Spinal cord (tissue), 10 donors: Measurements from ENCODE around the gene FBXW12. TPM values are rescaled to one million over a fixed set of nuclear protein-coding genes. Genes with fewer than 3 reads are reported as not detected.

Experiments
- DNase-seq, 6 donors: peaks; one replicate each; pipeline versions ENCODE4 v3.0.0 to v3.0.0-alpha.2; 2013 to 2015; ENCODE audit warnings: low spot score in 6 of 6, low read depth in 4 of 6
- H3K27ac ChIP-seq: one replicate; pipeline ENCODE4 v1.5.1; 2013; ENCODE audit warnings: low read depth, low read length, control low read depth
- H3K27me3 ChIP-seq: one replicate; pipeline ENCODE4 v1.6.1; 2013; ENCODE audit warnings: low read length; ENCODE audit not compliant: control insufficient read depth, insufficient read depth
- H3K36me3 ChIP-seq: one replicate; pipeline ENCODE4 v1.6.1; 2013; ENCODE audit warnings: low read length; ENCODE audit not compliant: control insufficient read depth, insufficient read depth
- H3K4me1 ChIP-seq: one replicate; pipeline ENCODE4 v1.6.1; 2013; ENCODE audit warnings: low read length; ENCODE audit not compliant: control insufficient read depth, insufficient read depth
- H3K4me3 ChIP-seq: one replicate; pipeline ENCODE4 v1.5.1; 2013; ENCODE audit warnings: low read depth, low read length, control low read depth
- H3K9me3 ChIP-seq: one replicate; pipeline ENCODE4 v1.6.1; 2013; ENCODE audit warnings: low read length; ENCODE audit not compliant: control insufficient read depth, insufficient read depth
- WGBS: methylation state at CpG from one replicate; pipeline ENCODE4 v1.1.5; 2013; ENCODE audit warnings: missing lambda C conversion rate; ENCODE audit not compliant: insufficient coverage; 5-methylcytosine and 5-hydroxymethylcytosine counted together
- polyA plus RNA-seq, 2 donors: library from polyadenylated mRNA; unstranded; fragments of 120-200 nt; gene quantifications; one replicate each; pipeline ENCODE4 v1.2.1, GENCODE V29; 2013; ENCODE audit not compliant: insufficient read length in 2 of 2
- total RNA-seq, 2 donors: library from RNA; depleted of rRNA in 1 of 2; stranded (reverse); fragments of 120-200 nt in 1 of 2; fragments of >200 nt in 1 of 2; gene quantifications; one replicate each; pipeline versions ENCODE4 v1.2.3 to v1.2.4, GENCODE V29; 2013 to 2014
- donor health status: healthy.

FBXW12 gene
- total and polyA plus RNA-seq, 4 donors: 0.54 to 1.5 (median 0.80) TPM

DNA sequence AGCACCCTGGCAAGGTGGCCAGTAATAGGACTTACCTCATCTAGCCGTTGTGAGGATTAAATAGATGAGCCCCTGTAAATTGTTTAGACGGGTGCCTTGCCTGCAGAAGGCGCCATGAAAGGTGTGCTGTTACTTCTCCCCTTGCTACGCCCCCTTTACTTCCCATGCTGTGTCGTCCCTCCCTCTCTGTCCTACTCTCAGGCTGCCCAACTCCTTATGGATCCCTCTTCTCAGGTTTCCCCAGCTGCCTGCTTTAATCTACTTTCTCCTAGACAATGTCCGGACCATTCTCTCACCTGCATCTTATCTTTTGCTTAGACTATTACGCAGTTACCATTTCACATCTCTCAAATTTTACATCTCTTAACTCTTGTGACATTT, 1.7 kb upstream of the FBXW12 start:
- no peak for DNase-seq
- no peaks in the 10 kb centered on the region for H3K4me1 ChIP-seq
- H3K27me3 ChIP-seq: no peaks in the 10 kb centered on the region
- no peak overlapping the region for H3K4me3 ChIP-seq
- no peak overlapping the region for H3K27ac ChIP-seq
- WGBS: 69% methylated on average over 6 of the region's 7 CpGs
- H3K36me3 ChIP-seq: no peaks in the 10 kb centered on the region
- no peaks in the 10 kb centered on the region for H3K9me3 ChIP-seq

DNA sequence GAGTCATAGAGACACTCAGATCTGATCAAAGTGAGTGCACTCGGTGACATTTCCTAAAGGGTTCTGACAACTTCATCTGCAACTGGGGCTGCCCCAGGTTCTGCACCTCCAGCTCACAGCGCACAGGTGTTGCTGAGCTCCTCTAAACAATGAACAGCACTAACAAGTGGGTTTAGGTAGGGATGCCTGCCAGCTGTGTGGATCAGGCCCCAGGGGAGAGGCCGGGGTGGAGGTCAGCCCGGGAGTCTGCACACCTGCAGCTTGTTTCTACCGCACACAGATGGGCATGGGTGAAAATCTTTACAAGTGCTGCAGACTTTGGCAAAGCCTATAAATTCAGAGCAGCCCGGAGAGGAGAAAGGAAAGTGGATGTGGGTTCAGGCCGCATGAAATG, 355 bp downstream of the FBXW12 start:
- Histone ChIP-seq H3K4me1 (no peaks in the 10 kb centered on the region), H3K27me3 (no peaks in the 10 kb centered on the region), H3K27ac (no peak overlapping the region), H3K36me3 (no peaks in the 10 kb centered on the region), H3K9me3 (no peaks in the 10 kb centered on the region), H3K4me3 (no peak overlapping the region)
- WGBS: 72% methylated on average over 4 of the region's 7 CpGs
- no peak for DNase-seq

DNA sequence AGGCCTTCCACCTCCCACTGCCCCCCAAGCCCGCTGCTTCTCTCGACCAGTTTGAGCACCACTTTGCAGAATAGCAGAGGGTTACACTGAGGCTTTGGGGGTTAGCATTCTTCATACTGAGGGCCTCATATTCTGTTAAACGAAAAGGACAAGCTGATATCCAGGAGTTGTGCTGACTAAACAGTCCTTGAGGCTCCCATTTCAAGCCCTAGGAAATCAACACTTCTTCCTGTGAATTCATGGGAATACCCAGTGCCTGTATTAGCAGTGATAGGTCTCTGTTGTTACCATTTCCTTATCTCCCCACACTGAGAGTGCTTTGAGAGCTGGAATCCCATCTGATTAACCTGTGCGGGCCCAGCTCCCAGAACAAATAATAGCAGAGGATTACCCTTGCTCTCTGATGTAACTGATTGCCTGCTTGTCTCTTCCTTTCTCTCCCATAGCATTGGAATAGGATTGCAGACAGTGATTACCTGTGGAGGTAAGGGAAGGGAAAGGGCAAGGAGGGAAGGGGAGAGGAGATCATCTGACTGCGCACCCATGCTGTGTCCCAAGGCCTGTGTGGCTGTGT, 930 bp downstream of the FBXW12 start:
- no peaks in the 10 kb centered on the region for H3K4me1 ChIP-seq
- 75% methylated on average over 4 of the region's 5 CpGs for WGBS
- H3K9me3 ChIP-seq: no peaks in the 10 kb centered on the region
- H3K27ac ChIP-seq: no peak overlapping the region
- no peak overlapping the region for H3K4me3 ChIP-seq
- DNase-seq: no peak
- H3K36me3 ChIP-seq: no peaks in the 10 kb centered on the region
- no peaks in the 10 kb centered on the region for H3K27me3 ChIP-seq

DNA sequence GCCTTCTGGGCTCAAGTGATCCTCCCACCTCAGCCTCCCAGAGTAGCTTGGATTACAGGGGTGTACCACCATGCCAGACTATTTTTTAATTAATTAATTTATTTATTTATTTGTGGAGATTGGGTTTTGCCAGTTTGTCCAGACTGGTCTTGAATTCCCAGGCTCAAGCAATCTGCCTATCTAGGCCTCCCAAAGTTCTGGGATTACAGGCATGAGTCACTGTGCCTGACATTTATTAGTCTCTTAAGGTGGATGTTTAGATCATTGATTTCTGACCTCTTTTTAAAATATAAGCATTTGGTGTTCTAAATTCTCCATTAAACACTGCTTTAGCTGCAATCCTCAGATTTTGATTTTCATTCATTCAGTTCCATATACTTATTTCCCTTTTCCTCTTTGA, 15.6 kb downstream of the FBXW12 start:
- H3K36me3 ChIP-seq: no peaks in the 10 kb centered on the region
- no peaks in the 10 kb centered on the region for H3K4me1 ChIP-seq
- no peak overlapping the region for H3K27ac ChIP-seq
- no peaks in the 10 kb centered on the region for H3K27me3 ChIP-seq
- peaks cover 2% of the 10 kb centered on the region for H3K9me3 ChIP-seq
- no peak for DNase-seq
- H3K4me3 ChIP-seq: no peak overlapping the region

DNA sequence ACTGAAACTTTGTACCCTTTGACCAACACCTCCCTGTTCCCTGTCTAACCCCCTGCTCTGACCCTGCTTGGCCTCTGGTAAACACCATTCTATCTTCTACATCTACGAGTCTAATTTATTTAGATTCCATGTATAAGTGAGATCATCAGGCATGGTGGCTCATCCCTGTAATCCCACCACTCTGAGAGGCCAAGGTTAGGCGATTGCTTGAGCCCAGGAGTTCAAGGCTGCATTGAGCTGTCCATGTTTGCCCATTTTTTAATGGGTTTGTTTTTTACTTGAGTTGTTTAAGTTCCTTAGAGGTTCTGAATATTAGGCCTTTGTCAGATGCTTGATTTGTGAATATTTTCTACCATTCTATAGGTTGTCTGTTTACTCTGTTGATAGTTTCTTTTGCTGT, 16.9 kb downstream of the FBXW12 start:
- Histone ChIP-seq H3K27me3 (no peaks in the 10 kb centered on the region), H3K9me3 (peaks cover 2% of the 10 kb centered on the region), H3K4me3 (no peak overlapping the region), H3K36me3 (no peaks in the 10 kb centered on the region), H3K4me1 (no peaks in the 10 kb centered on the region), H3K27ac (no peak overlapping the region)
- 71% methylated on average over 1 of the region's 2 CpGs for WGBS
- no peak for DNase-seq

DNA sequence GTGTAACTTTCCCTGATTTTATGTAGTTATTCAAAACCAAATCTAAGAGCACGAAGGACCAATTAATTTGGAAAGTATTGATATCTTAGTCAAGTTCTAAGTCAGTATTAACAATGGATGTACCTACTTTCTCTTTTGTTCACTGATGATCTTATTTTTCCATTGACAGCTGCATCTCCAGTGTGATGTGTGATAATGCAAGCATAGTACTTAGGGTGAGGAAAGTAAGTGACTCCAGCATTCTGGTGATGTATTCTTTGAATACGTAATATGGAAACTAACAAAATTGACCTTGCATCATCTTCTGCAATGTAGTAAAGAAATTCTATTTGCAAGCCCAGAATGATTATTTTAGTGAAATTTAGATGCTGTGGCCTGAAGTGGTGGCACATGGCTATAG, 22.4 kb downstream of the FBXW12 start:
- DNase-seq: no peak
- no peaks in the 10 kb centered on the region for H3K9me3 ChIP-seq
- no peak overlapping the region for H3K4me3 ChIP-seq
- no CpG with 5 or more reads among the region's 2 CpGs for WGBS
- H3K36me3 ChIP-seq: no peaks in the 10 kb centered on the region
- peaks cover 5% of the 10 kb centered on the region for H3K4me1 ChIP-seq
- H3K27me3 ChIP-seq: no peaks in the 10 kb centered on the region
- H3K27ac ChIP-seq: no peak overlapping the region

DNA sequence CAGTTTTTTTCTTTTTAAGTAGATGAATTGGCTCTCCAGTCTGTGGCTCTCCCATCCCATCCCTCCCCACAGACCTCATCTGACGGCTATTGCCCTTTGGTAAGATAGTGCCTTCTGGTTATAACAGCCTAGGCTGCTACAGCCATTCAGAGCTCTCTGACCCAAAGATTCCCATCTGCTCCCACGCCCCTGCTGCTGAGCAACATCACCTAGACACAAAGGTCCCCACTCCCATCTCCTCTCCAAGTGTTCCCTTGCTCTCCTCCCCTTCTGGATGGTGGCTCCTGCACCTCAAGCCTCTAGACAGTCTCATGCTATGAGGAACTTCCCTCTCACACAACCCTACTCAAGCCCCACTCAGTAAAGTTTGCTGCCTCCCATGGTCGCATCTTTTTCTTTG, 23.7 kb downstream of the FBXW12 start:
- no peak overlapping the region for H3K4me3 ChIP-seq
- H3K4me1 ChIP-seq: peaks cover 5% of the 10 kb centered on the region
- H3K9me3 ChIP-seq: no peaks in the 10 kb centered on the region
- no peaks in the 10 kb centered on the region for H3K36me3 ChIP-seq
- WGBS: 64% methylated on average over 3 of the region's 3 CpGs
- no peaks in the 10 kb centered on the region for H3K27me3 ChIP-seq
- no peak for DNase-seq
- H3K27ac ChIP-seq: no peak overlapping the region

DNA sequence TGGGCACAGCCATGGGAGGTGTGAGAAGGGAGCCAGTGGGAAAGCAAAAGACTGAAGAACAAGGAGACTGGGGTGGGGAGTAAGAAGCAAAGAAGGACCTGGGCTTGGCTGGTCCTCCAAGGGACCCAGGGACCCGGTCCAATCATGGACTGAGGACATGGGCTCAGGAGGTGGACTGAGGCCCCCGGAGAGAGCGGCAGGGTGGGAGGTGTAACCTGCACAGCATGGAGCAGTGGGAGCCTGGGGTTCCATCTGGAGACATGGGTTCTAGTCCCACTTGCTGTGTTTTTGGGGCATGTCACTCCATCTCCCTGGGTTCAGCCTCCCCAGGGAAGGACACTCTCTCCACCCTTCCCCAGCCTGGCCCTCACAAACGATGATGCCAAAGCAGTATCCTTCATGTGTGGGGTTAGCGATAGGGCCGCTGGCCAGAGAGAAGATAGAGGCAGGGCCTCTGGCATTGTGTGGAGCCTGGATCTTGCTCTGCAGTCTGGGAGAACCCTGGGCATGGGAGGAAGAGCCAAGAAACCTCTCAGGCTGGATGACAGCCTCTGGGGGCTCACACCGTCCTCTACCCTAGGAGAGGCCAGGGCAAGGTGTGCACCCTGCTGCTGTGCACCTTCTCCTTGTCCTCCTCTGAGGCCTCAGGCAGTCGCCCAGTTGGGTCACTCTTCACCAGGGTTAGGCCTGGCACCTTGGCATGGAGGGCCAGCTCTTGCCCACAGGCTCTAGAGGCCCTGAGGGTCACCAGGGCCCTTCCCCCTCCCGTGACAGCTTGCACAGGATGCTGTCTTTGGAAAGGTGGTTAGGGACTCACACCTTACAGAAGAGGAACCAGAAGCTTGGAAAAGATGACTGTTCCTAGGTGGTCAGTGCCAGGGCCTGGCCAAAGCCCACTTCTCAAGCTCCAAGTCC, 26.0 kb downstream of the FBXW12 start:
- Histone ChIP-seq H3K27me3 (no peaks in the 10 kb centered on the region), H3K27ac (no peak overlapping the region), H3K9me3 (no peaks in the 10 kb centered on the region), H3K4me1 (peaks cover 5% of the 10 kb centered on the region), H3K4me3 (no peak overlapping the region), H3K36me3 (peaks cover 14% of the 10 kb centered on the region)
- DNase-seq: no peak
- 75% methylated on average over 8 of the region's 9 CpGs for WGBS

DNA sequence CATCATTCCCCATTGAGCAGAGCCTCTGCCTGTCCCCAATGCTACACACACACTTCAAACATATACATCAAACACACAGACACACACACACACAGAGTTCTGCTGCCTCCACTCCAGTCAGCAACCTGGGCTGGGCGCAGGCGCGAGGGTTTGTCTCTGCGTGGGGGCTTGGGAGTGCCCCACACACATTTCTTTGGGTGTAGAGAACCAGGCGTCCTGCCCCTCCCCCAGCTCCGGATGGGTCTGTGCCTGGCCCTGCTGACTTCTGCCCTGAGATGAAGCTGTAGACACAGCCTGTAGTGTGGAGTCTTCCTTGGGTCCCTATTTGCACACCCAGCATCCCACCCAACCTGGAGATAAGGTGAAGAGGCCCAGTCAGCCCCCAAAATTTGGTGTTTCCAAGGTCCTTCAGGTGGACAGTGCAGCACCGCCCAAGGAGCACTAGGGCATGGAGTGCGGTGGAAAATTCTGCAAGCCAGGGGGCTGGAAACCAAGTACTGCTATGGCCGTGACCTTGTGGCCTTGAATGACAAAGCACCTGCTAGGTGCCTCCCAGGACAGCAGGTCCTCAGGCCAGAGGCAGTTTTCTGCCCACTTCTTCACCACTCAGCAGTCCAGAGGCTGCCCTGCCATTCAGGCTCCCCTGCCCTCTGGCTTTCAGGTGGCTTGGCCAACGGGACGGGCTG, 26.8 kb downstream of the FBXW12 start:
- Histone ChIP-seq H3K27me3 (no peaks in the 10 kb centered on the region), H3K9me3 (no peaks in the 10 kb centered on the region), H3K4me3 (no peak overlapping the region), H3K4me1 (peaks cover 5% of the 10 kb centered on the region), H3K27ac (no peak overlapping the region), H3K36me3 (peaks cover 22% of the 10 kb centered on the region)
- 52% methylated on average over 11 of the region's 11 CpGs for WGBS
- DNase-seq: no peak
